HepG2 (cell line): ENCODE data around the gene MTFR1L. TPM values are rescaled to one million over a fixed set of nuclear protein-coding genes. Genes with fewer than 3 reads are reported as not detected.

Source experiments
- ATAC-seq: fragments of 200-7000 bp; cut with Tn5 transposase; 3 replicates; pipeline ENCODE4 v1.9.1; 2020; ENCODE audit warnings: mild to moderate bottlenecking, moderate library complexity
- BruUV-seq: library from RNA; stranded (reverse); fragments of 400-500 nt; replicated peaks from 2 replicates; lab custom pipeline; 2021; lab: Mats Ljungman, UMichigan
- CTCF ChIA-PET: fragments of 300-600 bp; formaldehyde crosslinking; extraction: SDS; loops from one replicate; lab custom pipeline; 2021; ENCODE audit warnings: low total read pairs, inconsistent platforms, low intra/inter-chr PET ratio; lab: Yijun Ruan, JAX
- POLR2A ChIA-PET: fragments of 350-600 bp; sonication (Branson Sonifier 250); formaldehyde crosslinking; loops from one replicate; lab custom pipeline; 2020; ENCODE audit warnings: antibody characterized with exemption, inconsistent platforms; lab: Yijun Ruan, JAX
- DNase-seq: peaks from one replicate; pipeline ENCODE4 v3.0.0-alpha.2; 2015; ENCODE audit warnings: low spot score
- FAIRE-seq: peaks from 3 replicates; lab custom pipeline; 2011; peaks lifted over from hg19 to GRCh38; lab: Jason Lieb, UNC
- H2AFZ ChIP-seq: one replicate; pipeline ENCODE4 v1.6.1; 2011; ENCODE audit warnings: low read length, inconsistent platforms
- H3K27ac ChIP-seq: fragments of 300-600 bp; 3 replicates; pipeline ENCODE4 v1.8.0; 2011; ENCODE audit warnings: mixed run types, mild to moderate bottlenecking, mixed read lengths, low read length, inconsistent platforms; ENCODE audit not compliant: insufficient read depth; ENCODE audit errors: extremely low read length
- H3K27me3 ChIP-seq, 2 experiments: fragments of 200-600 bp in 1 of 2; 2 replicates in 1 of 2; 3 replicates in 1 of 2; pipeline versions ENCODE4 v1.6.0 to v1.8.0; 2011; ENCODE audit warnings: low read length in 2 of 2, mild to moderate bottlenecking in 2 of 2, moderate library complexity in 2 of 2, inconsistent platforms in 1 of 2; ENCODE audit not compliant: insufficient read depth in 2 of 2, control insufficient read depth in 1 of 2
- H3K36me3 ChIP-seq, 2 experiments: fragments of 200-600 bp in 1 of 2; replicated peaks in 1 of 2; 2 replicates in 1 of 2; 3 replicates in 1 of 2; pipeline versions ENCODE4 v1.5.1 to v1.8.0; 2011; ENCODE audit warnings: low read length in 2 of 2, inconsistent platforms in 1 of 2; ENCODE audit not compliant: insufficient read depth in 2 of 2, control insufficient read depth in 1 of 2
- H3K4me1 ChIP-seq: 2 replicates; pipeline ENCODE4 v1.5.1; 2012; ENCODE audit warnings: low read length, inconsistent platforms; ENCODE audit not compliant: insufficient read depth
- H3K4me2 ChIP-seq: 2 replicates; pipeline ENCODE4 v1.6.0; 2011; ENCODE audit warnings: low read depth, low read length, inconsistent platforms
- H3K4me3 ChIP-seq, 3 experiments: fragments of 200-600 bp in 1 of 3; sonication (generic), shearing (Covaris generic) in 1 of 3; replicated peaks in 1 of 3; 2 replicates each; pipeline ENCODE4 v1.5.1; 2011 to 2016; ENCODE audit warnings: low read length in 3 of 3, inconsistent platforms in 2 of 3, low read depth in 2 of 3, mild to moderate bottlenecking in 2 of 3, control low read depth in 1 of 3, mixed read lengths in 1 of 3; ENCODE audit not compliant: insufficient read depth in 1 of 3
- H3K79me2 ChIP-seq: one replicate; pipeline ENCODE4 v1.6.1; 2011; ENCODE audit warnings: low read length, inconsistent platforms; ENCODE audit not compliant: insufficient read depth
- H3K9ac ChIP-seq: 2 replicates; pipeline ENCODE4 v1.6.0; 2011; ENCODE audit warnings: mild to moderate bottlenecking, low read depth, low read length, inconsistent platforms; ENCODE audit not compliant: insufficient read depth
- H3K9me3 ChIP-seq: 2 replicates; pipeline ENCODE4 v1.5.1; 2012; ENCODE audit warnings: mild to moderate bottlenecking, low read length
- H4K20me1 ChIP-seq: 2 replicates; pipeline ENCODE4 v1.6.0; 2011; ENCODE audit warnings: inconsistent platforms, mild to moderate bottlenecking, low read length, moderate library complexity; ENCODE audit not compliant: insufficient read depth
- CREM ChIP-seq, 2 experiments: sonication (generic) in 1 of 2; formaldehyde crosslinking in 1 of 2; IDR thresholded peaks; 2 replicates each; pipeline versions ENCODE4 v1.4.0 to v1.6.1; 2016 to 2020; ENCODE audit warnings: antibody characterized with exemption in 1 of 2, mild to moderate bottlenecking in 1 of 2, missing genetic modification reagents in 1 of 2
- ERF ChIP-seq: IDR thresholded peaks from 2 replicates; pipeline ENCODE4 v1.6.1; 2018; ENCODE audit warnings: missing biosample characterization, missing genetic modification reagents
- GATAD1 ChIP-seq: IDR thresholded peaks from 2 replicates; pipeline ENCODE4 v1.6.1; 2016; ENCODE audit warnings: missing genetic modification reagents, missing compliant biosample characterization
- MIER2 ChIP-seq: IDR thresholded peaks from 2 replicates; pipeline ENCODE4 v1.6.1; 2016; ENCODE audit warnings: missing biosample characterization, missing genetic modification reagents
- MTF1 ChIP-seq: sonication (generic); formaldehyde crosslinking; IDR thresholded peaks from 2 replicates; pipeline ENCODE4 v1.5.0; 2020; ENCODE audit warnings: missing genetic modification reagents
- PAF1 ChIP-seq: IDR thresholded peaks from 2 replicates; pipeline ENCODE4 v1.6.1; 2016; ENCODE audit warnings: missing genetic modification reagents, missing compliant biosample characterization
- RFXAP ChIP-seq: sonication (generic); formaldehyde crosslinking; IDR thresholded peaks from 2 replicates; pipeline ENCODE4 v1.4.0; 2020; ENCODE audit warnings: missing genetic modification reagents, borderline replicate concordance
- SYNCRIP ChIP-seq: fragments of 200-400 bp; formaldehyde crosslinking; IDR thresholded peaks from 2 replicates; pipeline ENCODE4 v1.6.1; 2018; ENCODE audit warnings: mild to moderate bottlenecking, low read depth, low read length; ENCODE audit not compliant: insufficient read depth
- TBX3 ChIP-seq: fragments of 450-650 bp; IDR thresholded peaks from 2 replicates; pipeline ENCODE4 v1.6.1; 2017; ENCODE audit warnings: antibody characterized with exemption, mild to moderate bottlenecking, inconsistent platforms, borderline replicate concordance
- ZNF430 ChIP-seq: sonication (generic); formaldehyde crosslinking; IDR thresholded peaks from 2 replicates; pipeline ENCODE4 v1.9.0; 2021; ENCODE audit warnings: mild to moderate bottlenecking, missing genetic modification reagents
- ZNF746 ChIP-seq: sonication (generic); formaldehyde crosslinking; IDR thresholded peaks from 2 replicates; pipeline ENCODE4 v1.8.0; 2022; ENCODE audit warnings: mild to moderate bottlenecking, missing genetic modification reagents
- WGBS: methylation state at CpG from one replicate; pipeline ENCODE4 v1.1.6; 2017; ENCODE audit warnings: low lambda C conversion rate; 5-methylcytosine and 5-hydroxymethylcytosine counted together
- in situ Hi-C: cut with HindIII; loops from 2 replicates; pipeline ENCODE4 v1.10.0; 2017; ENCODE audit warnings: low pct_unique_long_range_greater_than_20kb; ENCODE audit not compliant: extremely low pct_ligation_motif_present
- intact Hi-C: fragments of 100-400 bp; cut with micrococcal nuclease; formaldehyde crosslinking; loops from one replicate; pipeline ENCODE4 v1.10.0; 2022; ENCODE audit not compliant: unreplicated experiment
- polyA plus RNA-seq, 8 experiments: library from polyadenylated mRNA; depleted of rRNA in 3 of 8; stranded (reverse) in 7 of 8; unstranded in 1 of 8; fragments of >200 nt; fragmentation: Illumina TruSeq in 4 of 8; extraction: Trizol in 4 of 8; gene quantifications; 2 replicates each; pipeline versions ENCODE4 v1.2.1 to v1.2.3, GENCODE V29; 2011 to 2016; ENCODE audit warnings: low read depth in 4 of 8, missing spikeins in 1 of 8, mixed read lengths in 1 of 8; ENCODE audit not compliant: insufficient read depth in 1 of 8
- total RNA-seq, 5 experiments: library from RNA; depleted of rRNA; stranded (reverse); fragments of >200 nt; fragmentation: Illumina TruSeq; extraction: Trizol; gene quantifications; 2 replicates each; pipeline ENCODE4 v1.2.3, GENCODE V29; 2016; ENCODE audit warnings: low read depth in 1 of 5
- TF ChIP-seq, protein P1 (sequence below): sonication (generic); formaldehyde crosslinking; IDR thresholded peaks from 2 replicates; pipeline ENCODE4 v1.5.0; 2020; ENCODE audit warnings: missing genetic modification reagents, mild to moderate bottlenecking, borderline replicate concordance
- TF ChIP-seq, protein P2 (sequence below): sonication (generic); formaldehyde crosslinking; IDR thresholded peaks from 2 replicates; pipeline ENCODE4 v1.5.0; 2020; ENCODE audit warnings: missing genetic modification reagents, mild to moderate bottlenecking, borderline replicate concordance

Gene MTFR1L
- total and polyA plus RNA-seq, 2 of the 13 experiments (the other 11 are each of a cell fraction or from before 2014, with no cell fraction given), result 38.0 to 55.7 TPM

DNA sequence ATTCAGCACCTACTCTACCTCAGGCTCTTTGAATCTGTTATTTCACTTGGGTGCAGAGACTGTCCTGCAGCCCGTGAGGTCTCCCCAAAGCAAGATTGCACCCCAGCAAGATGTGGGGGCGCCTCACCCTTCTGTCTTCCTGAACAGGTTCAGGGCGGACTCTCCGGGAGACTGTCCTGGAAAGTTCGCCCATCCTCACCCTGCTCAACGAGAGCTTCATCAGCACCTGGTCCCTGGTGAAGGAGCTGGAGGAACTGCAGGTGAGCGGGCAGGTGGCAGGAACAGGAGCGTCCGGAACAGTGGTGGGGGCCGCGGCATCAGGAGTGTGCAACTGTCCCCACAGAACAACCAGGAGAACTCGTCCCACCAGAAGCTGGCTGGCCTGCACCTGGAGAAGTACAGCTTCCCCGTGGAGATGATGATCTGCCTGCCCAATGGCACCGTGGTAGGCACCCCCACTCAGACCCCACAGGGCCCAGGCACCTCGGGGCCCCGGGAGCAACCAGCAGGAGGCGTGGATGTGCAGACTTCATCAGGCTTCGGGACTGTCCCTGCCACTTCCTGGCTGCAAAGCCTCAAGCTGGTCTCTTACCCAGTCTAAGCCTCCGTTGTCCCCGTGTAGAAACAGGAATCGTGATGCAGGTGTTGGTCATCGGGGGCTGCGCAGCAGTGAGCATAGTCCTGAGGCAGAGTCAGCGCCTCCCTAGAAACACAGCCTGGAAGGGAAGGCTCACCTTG lies 5.9 kb upstream of the MTFR1L start (continued):
- TF ChIP-seq, protein P1, sequence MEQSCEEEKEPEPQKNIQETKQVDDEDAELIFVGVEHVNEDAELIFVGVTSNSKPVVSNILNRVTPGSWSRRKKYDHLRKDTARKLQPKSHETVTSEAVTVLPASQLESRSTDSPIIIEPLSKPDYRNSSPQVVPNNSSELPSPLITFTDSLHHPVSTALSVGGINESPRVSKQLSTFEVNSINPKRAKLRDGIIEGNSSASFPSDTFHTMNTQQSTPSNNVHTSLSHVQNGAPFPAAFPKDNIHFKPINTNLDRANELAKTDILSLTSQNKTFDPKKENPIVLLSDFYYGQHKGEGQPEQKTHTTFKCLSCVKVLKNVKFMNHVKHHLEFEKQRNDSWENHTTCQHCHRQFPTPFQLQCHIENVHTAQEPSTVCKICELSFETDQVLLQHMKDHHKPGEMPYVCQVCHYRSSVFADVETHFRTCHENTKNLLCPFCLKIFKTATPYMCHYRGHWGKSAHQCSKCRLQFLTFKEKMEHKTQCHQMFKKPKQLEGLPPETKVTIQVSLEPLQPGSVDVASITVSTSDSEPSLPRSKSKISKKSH, result no peak

DNA sequence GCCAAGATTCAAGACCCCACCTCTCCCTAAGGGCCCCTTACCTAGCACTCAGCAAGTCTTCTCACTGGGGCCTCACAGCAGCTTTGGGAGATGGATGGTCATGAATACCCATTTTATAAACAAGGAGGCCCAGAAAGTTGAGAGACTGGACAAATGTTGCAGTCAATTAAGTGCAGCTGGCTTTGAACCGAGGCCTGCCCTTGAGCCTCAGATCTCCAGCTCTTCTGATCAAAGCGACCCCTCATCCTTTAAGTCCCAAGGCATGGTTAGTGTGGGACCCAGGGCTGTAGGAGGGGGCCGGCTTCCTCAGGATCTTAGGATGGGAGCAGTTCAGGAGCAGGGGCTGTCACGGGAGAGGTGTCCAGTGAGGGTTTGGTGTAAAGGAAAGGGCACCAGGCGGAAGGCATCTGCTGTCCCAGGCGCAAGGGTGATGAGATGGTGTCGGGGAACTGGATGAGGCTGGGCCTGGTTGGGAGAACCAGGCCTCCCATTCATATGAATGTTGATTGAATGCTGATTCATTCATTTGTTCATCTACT lies 5.1 kb upstream of the MTFR1L start:
- in situ Hi-C loops (loop anchor here (25.0 kb wide), 1 partner anchor 202 kb away; the partner anchor contains the start of gene MAN1C1), intact Hi-C loops (no loop called here)
- no peaks in the 10 kb centered on the region for H3K36me3 ChIP-seq
- no peaks in the 10 kb centered on the region; a peak in 1 of 5 replicates for H3K27me3 ChIP-seq
- H3K9me3 ChIP-seq, result no peaks in the 10 kb centered on the region
- CTCF ChIA-PET, result no interaction called here
- FAIRE-seq, result no peak
- WGBS, result 95% methylated on average over 7 of the region's 7 CpGs
- H3K4me3 ChIP-seq, result no peak overlapping the region
- H4K20me1 ChIP-seq, result no peaks in the 10 kb centered on the region
- BruUV-seq, result no TSS peak
- no peak overlapping the region for H3K27ac ChIP-seq
- peaks cover 2% of the 10 kb centered on the region for H3K79me2 ChIP-seq
- no peak for ATAC-seq
- H2AFZ ChIP-seq, result no peak overlapping the region
- POLR2A ChIA-PET, result no interaction called here
- no peak overlapping the region for H3K9ac ChIP-seq
- DNase-seq, result no peak
- H3K4me2 ChIP-seq, result no peak overlapping the region
- peaks cover 13% of the 10 kb centered on the region for H3K4me1 ChIP-seq
- TF ChIP-seq SYNCRIP, result no peak
- no peak for TF ChIP-seq RFXAP (CRISPR knock-in tag)
- no peak for TF ChIP-seq PAF1 (CRISPR knock-in tag)
- TF ChIP-seq ERF (CRISPR knock-in tag), result no peak
- TF ChIP-seq, protein P2, sequence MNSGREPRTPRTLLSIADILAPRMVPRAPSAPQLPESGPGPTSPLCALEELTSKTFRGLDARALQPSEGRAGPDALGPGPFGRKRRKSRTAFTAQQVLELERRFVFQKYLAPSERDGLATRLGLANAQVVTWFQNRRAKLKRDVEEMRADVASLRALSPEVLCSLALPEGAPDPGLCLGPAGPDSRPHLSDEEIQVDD, result no peak
- TF ChIP-seq ZNF746 (CRISPR knock-in tag), result no peak
- no peak for TF ChIP-seq MTF1 (CRISPR knock-in tag)
- no peak for TF ChIP-seq TBX3
- no peak for TF ChIP-seq ZNF430 (CRISPR knock-in tag)
- TF ChIP-seq GATAD1 (CRISPR knock-in tag), result no peak
- TF ChIP-seq CREM (IDR thresholded peaks at IDR 0.05), result no peak
- no peak for TF ChIP-seq CREM (CRISPR knock-in tag; IDR thresholded peaks at IDR 0.05)
- TF ChIP-seq MIER2 (CRISPR knock-in tag), result no peak
